GM18907 (cell line): Measurements from ENCODE around the gene HHAT.
A peak's percentile ranks its signal among the peaks of the same experiment; 100 is the strongest.

Source experiments
- ATAC-seq: cut with Tn5 transposase; IDR thresholded peaks from one replicate; pipeline ENCODE4 v1.9.1; 2021; ENCODE audit warnings: mild to moderate bottlenecking, moderate library complexity; ENCODE audit not compliant: unreplicated experiment

The HHAT gene

DNA sequence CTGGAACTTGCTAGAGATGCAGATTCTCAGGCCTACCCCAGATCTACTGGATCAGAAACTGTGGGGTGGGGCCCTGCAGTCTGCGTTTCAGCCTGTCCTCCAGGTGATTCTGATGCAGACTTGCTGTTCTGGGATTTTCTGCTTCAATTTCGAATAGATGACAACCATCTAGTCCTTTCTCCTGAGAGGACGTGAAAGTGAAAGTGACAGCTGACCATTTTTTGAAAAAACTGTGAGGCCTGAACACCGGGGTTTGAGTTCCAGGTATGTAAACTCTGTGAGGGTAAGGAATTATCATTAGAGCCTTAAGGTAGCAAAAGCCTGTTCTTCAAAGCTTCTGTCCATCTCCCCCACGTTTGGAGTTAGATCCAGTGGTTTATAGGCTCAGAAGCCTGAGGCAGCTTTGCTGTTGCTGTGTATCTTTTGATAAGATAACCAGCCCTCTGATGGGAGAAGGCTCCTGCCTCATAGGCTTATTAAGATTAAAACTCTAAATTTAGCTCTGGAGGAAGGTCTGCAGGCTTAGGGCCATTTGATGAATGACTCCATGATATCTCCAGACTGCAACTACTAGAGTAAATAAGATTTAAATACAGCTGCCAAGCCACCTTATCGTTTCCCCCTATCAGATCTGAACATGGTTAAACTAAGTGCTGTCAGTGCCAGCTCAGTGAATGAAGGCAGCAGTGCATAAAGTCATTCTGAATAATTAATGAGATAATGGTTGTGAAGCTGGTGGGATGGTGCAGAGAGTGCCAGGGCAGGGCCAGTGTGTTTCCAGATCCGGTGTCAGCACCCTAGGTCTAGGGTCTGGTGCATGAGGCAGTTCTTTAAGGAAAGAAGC, 335.2 kb downstream of the HHAT start:
- no peak for ATAC-seq

DNA sequence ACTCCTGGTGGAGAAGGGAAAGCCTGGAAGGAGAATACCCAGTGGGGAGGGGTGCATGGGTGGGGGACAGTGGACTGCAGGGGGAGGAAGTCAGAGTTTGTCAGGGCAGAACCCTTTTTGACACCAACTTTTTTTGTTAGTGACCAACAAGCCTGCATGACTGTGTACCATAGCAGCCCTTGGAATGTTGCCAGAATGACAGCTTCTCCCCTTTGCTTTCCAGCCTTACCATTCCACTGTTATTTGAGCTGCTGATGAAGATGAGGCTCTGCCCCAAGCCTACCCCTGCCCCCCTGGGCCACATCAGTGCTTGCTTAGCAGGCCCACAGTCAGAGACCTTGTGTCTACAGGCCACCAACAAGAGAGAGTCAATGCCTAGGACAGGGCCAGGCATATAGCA, 341.2 kb downstream of the HHAT start:
- ATAC-seq, result no peak

DNA sequence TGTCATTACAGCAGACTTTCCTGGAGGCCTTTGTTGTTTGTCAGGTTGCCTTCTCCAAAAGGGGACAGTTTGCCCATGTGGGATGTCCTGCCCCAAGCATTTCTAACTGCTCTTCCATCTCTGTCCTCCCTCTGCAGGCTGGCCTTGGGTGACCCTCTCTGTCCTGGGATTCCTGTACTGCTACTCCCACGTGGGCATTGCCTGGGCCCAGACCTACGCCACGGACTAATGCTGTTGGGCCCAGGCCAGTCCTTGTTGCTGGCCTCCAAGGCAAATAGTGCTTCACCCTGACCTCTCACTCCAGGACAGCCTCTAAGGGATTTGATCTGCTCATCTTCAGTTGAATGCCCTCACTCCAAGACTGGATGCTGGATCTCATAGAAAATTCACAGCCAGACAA, 345.4 kb downstream of the HHAT start:
- no peak for ATAC-seq

DNA sequence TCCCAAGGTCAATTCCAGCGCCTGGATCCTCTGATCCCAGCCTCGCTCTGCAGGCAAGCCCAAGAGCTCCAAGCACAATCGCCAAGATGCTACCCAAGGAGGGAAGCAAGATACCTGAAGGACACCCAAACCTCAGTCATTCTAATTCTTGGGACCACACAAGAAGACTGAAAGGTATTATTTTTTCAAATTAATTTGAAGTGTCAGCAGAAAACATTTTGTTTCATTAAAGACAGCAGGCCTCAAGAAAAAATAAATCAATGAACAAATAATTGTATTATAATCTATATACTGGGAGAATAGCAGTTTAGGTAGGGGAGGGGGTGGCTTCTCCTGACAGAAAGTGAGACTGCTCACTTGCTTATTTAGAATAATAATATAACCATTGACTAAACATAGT, 347.8 kb downstream of the HHAT start:
- no peak for ATAC-seq

DNA sequence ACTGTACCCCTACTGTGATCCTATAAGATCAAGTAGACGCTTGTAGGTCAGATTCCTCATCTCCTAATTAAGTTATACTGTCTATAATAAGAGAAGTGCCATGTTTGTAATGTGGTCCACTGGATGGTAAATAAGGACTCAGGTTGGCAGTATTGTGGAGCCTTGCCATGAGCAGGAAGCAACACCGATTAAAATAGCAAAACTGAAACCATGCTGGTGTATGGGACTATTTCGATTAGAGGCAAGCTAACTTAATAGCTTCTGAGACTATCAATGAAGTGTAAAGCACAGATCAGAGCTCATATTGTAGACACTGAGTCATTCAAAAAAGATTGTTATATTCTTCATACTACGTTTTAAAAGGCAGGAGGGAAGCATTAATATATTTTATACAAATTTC, 348.8 kb downstream of the HHAT start:
- ATAC-seq, result no peak

DNA sequence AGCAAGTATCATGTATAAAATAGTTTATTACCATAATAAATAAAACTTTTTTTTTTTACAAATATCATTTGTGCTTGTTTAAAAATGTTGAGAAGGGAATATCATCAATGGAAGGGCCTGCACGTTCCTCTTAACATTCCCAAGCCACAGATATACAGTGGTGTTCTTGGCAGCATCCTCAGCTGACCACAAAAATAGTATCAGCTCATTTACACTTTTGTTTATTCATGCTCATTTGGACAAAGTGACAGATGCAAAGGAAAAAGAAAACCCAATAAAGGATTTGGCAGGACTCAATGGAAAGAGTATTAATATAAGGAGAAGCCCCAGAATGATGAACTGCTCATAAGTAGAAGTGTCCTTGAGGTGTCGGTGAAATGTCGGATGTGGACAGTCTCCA, 349.6 kb downstream of the HHAT start:
- no peak for ATAC-seq

DNA sequence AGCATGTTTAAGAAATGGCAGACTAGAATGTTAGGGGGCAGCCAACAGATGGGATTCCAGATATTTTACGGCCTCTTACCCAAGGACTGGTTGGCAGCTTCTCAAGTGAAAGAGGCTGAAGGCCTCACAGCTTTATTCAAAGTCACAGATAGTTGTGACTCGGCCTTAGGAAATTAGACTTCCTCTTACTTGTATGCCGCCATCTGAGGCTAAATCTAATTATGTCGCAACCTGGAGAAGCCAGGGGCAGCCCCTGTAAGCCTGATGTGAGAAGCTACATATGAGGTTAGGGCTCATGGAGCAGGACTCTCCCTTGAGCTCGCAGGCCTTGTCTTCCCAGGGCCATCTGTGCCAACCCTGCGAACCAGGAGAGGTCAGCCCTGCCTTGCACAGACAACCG, 352.5 kb downstream of the HHAT start:
- no peak for ATAC-seq

DNA sequence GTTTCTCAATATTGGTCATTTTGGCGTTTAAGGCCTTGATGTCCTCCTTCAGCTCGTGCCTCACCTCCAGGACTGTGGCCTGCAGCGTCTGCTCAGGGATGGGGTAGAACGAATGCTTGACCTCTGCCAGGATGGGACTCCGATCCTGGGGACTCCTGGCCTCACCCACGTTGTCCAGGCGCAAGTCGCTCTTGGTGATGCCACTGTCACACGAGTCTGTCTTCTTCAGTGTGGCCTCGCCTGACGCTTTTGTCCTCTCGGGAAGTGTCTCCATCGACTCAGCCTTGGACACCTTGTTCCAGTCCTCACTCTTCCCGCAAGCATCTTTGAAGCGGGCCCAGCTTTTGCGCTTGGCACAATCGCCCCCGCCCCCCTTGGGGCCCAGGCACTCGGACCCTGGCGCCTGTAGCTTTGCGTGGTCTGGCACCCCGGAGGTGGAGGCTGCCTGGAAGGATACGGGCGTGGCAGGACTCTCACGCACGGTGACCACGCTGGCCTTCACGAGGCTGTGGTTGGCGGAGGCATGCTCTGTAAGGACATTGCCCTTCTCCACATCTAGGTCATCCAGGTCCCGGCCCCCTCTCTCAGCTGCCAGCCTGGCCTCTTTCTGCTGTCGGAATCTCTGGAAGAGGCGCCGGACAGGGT, 354.8 kb downstream of the HHAT start:
- no peak for ATAC-seq

DNA sequence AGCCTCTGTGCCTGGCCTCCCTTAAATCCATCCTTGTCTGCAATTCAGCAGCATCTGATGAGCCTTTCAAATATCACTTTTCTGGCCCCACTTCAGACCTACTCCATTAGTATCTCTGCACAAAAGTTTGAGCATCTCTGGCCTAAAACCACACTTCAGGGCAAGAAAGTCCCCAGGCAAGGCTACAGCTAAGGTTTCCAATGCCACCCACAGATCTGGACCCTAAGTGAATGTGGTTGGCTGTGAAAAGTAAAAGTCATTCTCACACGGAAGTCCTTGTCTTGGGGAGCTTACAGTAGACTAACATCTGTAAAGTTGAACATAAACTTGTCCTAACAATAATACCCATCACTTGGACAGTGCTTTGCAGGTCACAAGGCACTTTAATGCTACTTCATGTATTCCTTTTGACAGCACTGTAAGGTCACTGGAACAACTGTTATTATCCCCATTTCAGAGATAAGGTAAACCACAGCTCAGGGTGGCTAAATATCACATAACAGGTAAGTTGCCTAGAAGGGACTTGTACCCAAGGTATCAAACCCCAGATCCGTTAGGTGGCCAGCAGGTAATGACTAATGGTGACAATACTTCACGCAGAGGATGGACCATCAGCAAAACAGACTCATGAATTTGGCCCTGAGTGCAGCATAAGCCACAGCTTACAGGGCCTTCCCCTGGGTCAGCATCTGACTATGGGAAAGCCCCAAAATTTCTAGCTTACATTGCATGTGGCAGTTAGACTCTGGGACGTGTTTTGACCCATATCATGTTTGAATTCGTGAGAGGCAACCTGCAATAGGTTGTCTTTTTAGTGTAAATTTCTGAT, 356.0 kb downstream of the HHAT start:
- peak; percentile 92 for ATAC-seq

DNA sequence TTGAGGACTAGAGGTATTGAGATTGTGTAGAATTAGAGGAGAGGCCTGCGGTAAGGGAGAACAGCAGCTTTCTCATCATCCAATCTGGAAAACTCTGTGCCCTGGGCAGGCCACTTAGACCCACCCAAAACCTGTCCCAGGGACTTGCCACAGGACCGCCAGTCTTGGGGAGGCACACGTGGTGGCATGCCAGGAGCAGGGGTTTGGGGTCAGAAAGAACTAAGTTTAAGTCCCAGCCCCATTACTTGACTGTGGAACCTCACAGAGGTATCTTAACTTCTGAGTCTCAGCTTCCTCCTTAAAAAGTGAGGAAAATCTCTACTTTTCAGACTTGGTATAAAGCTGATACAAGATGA, 356.6 kb downstream of the HHAT start:
- ATAC-seq, result peak; percentile 19

DNA sequence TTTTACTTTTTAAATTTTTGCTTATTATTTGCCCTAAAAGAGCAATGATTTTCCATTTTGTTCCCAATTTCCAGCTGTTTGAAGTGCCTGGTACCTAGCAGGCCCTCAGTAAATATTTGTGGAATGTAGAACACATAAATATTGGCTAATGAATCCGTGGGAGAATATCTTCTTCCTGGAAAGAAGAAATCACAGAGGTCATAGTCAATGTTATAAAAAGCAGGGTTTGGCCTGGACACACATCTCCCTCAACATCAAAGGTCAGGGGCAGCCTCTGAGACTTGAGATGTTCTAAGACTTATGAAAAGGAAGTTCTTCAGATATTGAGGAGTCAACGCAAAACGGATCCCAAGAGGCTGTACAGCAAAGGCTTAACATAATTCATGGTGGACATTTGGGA, 358.1 kb downstream of the HHAT start:
- no peak for ATAC-seq

DNA sequence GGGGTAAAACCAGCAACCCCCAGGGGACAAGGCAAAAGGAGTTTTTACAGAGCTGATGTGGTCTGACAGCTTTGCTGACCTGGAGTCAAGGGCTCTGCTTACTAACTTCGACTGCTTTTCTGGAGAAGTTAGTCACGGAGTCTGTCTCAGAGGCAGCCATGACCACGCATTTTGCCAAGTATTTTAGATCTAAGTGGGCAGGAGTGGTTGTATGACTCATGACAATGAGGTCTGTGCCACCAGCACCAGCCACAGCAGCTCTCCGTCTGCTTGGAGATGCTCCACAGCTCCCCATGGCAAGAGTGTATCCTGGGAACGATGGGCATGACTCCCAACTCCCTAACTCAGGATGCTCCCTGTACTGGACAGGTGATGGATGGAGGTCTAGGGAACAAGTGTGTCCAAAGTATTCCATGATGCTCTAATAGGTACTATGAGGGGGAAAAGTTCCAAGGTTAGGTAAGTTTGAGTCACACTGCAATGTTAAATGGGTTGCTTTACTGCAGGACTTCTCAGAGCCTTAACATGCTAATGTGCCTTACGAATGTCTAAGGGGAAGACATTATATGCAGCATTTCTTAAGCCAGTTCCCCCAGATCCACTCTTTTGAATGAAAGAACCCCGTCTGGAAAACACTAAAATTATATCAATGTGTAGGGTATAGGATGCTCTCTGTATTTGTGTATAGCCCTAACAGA, 359.0 kb downstream of the HHAT start:
- no peak for ATAC-seq

DNA sequence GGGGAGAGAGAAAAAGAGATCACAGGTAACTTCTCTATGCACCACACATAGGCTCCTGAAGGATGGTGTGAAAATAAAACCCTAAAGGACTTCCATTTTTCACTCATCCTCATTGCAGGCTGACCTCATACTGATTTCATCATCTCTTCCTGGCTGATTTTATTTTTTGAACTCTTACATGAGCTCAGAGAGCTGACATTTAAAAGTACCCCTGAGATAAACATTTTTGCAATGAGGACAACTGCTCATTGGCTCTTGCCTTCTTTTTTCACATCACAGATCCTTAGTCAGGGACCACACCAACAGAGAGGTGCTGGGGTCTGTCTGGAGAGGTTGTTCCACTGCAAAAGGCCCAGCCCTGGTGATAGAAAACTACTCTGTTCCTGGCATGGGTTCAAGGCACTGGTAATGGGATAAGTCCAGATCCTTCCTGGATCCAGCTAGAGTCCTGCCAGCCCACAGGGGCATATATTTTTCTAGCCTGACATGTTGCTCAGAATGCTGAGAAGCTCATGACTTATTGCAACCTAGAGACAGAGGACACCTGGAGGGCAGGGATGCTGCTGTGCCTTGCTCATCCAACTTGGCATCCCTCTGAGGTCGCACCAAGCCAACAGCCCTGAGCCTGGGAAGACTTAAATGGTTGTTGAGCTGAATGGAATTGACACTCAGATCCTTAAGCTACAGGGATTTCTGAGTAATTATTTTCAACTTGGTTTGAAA, 360.0 kb downstream of the HHAT start:
- ATAC-seq, result no peak

DNA sequence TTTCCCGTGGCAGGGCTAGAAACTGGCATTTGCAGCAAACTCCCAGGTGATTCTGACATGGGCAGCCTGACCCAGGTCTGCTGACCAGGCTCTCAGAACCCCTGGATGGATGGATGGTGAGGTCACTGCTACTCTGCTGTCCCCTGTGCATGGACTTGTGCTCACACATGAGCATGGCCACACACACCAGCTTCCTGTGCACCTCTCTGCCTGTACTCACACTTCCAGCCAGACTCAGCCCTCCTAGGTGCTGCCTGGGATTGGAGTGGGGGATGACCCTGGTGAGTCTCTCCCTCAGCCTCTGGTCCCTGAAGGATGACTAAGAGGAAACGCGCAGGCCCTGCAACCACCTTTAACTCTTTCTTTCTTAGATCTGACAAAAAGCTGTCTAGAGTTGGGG, 361.1 kb downstream of the HHAT start:
- ATAC-seq, result no peak

DNA sequence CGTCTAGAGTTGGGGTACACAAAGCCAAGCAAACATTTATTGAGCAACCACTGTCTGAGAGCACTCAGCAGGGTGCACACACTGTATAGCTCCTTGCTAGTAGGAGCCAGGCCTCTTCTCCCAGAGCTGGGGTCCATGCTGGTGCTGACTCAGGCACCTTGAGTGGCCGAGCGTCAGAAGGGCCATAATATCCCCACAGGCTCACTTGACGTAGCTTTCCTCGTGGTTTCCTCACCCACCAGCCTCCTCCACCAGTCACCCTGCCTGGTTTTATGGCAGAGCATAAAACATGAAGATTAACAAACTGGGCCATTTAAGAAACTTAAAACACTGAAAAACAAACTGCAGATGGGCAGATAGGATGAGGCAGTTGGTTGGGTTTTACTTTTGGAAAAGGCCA, 361.5 kb downstream of the HHAT start:
- ATAC-seq, result no peak

DNA sequence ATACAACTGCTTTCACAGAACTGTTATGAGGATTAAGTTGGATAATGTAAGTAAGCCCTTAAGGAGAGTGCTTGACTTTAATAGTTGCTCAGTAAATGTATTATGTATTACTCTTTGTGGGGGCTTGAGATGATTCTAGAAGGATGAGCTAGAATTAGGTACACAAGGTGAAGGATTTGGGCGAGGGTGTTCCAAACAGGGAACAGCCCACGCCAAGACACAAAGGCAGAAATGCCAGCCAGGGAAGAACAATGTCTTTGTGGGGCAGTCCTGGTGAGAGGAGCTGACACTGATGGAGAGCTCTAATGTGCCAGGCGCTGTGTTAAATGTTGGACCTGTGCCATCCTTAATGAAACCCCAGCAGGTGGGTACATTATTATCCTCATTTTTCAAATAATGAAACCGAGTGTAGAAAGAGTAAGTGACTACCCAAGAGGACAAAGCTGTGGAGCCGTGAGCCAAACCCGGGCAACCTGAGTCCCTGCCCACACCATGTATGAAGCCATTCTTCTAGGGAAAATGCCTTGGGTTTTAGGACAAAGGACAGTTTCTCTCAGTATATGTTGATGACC, 362.4 kb downstream of the HHAT start:
- no peak for ATAC-seq

DNA sequence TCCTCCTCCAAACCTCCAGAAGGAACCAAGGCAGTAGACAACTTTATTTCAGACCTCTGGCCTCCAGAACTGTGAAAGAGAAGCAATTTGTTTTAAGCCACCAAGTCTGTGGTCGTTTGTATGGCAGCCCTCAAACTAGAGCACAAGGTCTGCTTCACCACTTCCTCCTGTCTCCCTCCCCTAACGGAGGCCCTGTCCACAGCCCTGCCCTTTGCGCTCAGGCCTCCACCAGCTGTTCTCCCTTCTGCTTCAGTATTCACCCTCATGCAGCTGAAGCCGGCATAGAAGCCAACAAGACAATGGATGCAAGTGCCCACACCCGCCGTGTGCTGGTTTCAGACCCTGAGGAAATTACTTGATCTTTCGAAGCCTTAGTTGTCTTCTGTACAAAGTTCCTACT, 364.1 kb downstream of the HHAT start:
- ATAC-seq, result peak; percentile 48

DNA sequence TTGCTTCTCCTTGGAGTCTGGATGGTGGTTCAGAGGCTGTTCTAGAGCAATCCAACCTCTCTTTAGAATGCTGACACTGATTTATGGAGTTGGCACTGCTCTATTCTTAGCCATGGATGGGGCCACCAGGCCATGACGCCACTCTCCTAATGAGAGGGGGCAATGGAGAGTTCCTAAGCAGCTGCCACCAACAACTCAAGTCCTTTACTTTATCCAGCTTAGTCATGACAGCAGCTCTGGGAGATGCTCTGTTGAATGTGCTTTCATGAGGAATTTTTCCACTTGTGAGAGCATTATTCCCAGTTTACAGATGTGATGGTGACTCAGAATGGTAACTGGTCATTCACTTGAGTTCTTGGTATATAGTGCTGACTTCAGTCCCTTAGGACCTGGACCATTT, 366.3 kb downstream of the HHAT start:
- no peak for ATAC-seq

DNA sequence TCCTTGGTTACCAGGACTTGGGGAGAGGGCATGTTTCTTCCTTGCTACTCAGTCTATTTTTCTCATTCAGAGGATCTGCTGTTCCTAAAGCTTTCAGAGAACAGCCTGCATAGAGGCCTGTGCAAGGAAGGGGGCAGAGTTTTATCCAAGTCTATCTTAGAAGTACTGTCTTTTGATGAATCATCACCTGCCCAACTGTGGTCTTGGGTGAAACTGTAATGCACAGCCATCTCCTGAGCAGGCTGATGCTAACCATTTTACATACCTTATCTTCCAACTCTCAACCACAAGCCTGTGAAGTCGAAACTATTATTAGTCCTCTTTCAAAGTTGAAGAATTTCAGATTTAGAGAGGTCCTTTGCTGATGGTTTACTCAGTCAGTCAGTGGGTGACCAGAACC, 368.0 kb downstream of the HHAT start:
- peak; percentile 98 for ATAC-seq

DNA sequence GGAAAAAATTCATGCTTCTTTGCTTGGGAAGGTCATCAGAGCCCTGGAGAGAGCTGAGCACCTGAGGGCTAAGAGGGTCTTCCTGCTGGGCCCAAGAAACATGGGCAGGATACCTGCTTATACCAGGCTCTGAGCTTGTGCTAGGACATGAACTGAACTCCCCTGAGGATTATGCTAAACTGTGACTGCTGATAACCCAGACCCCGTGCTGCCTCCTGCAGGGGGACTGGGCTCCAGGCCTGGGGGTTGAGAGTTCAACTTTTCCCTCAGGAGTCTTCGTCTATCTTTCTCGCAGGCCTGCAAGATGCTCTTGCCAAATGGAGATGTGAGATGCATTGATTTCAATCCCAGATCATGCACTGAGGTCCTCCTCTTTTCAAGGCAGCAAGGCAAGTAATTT, 368.5 kb downstream of the HHAT start:
- ATAC-seq, result no peak
